ENCODE data around the gene BMP10.
"Not testable (repeated sequence)": the region's sequence is repeated elsewhere in the genome, so short reads cannot be mapped to it uniquely, and the experiment has no call there.

The BMP10 gene

DNA sequence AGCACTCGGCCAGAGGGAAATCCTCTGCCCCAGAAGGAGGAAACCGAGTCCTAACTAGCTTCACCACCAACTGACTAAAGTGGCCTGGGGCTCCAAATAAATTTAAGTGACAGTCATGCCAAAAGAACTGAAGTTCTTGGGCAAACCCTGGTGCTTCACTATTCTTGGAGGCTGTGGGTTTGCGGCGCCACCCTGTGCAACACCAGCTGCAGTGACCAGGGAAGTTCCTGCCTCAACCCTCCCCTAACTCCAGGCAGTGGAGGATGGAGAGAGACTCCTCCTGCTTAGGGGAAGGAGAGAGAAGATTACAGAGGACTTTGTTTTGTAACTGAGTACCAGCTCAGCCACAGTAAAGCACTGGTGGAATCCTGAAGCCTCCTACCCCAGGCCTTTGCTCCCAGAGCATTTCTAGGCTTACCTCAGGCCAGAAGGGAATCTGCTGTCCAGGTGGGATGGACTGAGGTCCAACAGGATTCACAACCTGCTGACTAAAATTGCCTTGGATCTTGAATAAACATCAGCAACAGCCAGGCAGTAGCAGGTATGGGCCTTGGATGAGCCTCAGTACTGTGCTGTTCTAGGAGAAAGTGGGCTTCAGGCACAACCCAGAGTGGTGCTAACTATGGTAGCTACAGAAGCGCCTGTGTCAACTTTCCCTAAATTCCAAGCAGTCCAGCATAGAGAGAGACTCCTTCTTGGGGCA is 29.4 kb upstream of the BMP10 start:
- no peak for DNase-seq (ENCODE audit: low read depth in 1 of 2, low spot score in 1 of 2)

DNA sequence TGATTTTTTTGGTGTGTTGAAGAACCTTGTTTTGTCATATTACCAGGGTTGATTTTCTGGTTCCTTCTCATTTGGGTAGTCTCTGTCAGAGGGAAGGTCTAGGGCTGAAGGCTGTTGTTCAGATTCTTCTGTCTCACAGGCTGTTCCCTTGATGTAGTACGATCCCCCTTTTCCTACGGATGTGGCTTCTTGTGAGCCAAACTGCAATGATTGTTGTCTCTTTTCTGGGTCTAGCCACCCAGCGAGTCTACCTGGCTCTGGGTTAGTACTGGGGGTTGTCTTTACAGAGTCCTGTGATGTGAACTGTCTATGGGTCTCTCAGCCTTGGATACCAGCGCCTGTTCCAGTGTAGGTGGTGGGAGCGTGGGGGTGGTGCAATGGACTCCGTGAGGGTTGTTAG is 24.8 kb upstream of the BMP10 start:
- DNase-seq (ENCODE audit: low read depth in 1 of 2, low spot score in 1 of 2): not testable (repeated sequence)

DNA sequence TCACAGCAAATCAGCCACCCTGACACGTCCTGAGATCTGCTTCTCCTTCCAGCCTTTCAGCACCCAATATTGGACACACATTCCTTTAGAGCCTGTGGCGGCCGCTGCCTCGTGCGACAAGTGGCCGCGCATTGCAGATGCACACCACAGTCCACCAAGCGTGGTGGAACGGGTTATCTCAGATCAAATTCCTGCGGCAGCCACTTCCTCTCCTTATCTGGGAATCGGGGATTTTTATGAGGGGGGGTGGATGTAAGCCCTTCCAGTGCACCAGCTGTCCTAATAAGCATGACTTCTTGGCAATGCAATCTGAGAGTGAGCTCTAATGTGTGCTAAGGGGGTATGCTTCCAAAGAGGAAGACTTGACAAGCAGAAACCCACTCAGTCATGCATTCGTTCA is 18.3 kb upstream of the BMP10 start:
- DNase-seq (ENCODE audit: low read depth in 1 of 2, low spot score in 1 of 2): no peak

DNA sequence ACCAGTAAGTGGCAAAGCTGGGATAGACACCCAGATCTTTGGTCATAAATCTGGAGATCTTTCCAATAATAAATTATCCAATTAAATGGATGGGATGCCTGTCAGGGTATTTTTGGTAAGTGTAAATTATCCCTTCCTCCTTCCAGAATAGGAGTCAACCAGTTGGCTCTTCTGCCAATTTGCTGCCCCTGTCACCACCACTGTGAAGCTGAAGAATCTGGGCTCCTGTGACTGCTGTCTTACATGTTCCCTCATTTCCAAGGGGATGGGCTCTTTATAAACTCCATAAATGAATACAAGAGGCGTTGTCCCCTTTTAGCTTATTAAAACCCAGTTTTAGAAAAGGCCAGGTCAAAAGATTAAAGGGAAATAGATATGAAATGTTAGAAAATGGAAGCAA is 17.8 kb upstream of the BMP10 start:
- DNase-seq (ENCODE audit: low read depth in 1 of 2, low spot score in 1 of 2): no peak

DNA sequence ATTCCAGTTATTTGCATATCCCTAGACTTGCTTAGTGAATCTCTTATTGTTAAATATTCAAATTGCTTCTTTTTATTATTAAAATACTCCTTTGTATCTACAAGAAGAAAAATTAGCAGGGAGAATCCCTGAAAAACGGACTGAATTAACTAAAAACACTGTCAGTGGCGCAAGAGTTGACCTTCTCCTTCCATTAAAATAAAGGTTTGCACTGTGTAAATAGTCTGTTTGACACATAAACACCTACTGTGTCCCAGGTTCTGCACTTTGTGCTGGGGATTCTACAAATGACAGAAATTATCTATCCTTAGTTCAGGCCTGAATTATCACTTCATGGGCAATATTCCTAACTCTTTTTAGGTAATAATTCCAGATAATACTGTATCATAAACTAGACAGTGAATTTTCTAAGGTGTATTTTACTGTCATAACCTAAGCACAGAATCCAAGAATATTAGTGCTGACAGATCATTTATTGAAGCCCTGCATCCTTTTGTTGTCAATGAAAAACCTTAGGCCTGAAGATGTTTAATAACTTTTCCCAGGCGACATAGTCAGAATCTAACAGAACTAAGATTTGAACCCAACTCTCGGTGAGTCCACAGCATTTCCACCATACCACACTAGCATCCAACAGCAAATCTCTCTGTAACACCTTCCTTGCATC is 17.0 kb upstream of the BMP10 start:
- no peak for DNase-seq (ENCODE audit: low read depth in 1 of 2, low spot score in 1 of 2)

DNA sequence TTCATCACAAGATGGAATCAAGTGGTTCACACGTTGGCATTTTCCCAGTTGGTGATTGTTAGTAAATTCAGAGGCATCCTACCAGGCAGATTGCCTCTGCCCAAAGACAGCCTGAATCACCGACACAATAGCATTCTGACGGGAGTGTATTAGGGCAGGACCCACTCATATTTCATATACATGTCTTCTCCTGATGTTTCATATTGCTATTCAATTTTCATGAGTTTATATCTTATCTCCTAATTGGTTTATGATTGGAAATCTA is 14.5 kb upstream of the BMP10 start:
- no peak for DNase-seq (ENCODE audit: low read depth in 1 of 2, low spot score in 1 of 2)

DNA sequence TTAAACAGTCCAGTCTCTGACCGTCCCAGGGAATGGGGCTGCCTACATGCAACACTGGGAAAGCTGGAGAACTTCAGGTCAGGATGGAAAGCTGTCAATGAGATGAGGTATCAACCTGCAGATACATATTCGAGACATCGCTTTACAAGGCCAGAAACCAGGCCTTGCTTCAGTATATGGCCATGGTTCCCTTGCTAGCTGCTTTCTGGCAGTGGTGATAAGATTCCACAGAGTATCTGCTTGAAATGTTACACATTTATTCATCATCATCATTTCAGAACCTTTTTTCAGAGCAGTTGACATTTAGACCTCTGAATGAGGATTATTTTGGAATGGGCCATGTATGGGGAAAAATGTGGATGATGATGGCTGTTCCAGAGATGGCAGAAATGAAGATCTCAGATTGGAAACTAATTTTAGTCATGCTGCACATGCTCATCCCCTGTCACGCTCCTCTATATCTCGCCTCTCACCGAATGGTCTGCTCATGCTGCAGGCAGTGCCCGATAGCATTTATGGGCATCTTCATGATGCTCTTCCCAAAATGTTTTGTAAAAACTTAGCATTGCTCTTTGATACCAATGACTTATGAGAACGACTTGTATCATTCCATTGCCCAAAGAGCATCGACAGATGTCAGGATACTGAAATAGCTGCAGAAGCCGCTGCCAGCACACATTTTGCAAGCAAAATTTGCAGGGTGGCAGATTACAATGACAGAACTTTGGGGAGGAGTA is 14.0 kb upstream of the BMP10 start:
- DNase-seq (ENCODE audit: low read depth in 1 of 2, low spot score in 1 of 2): no peak

DNA sequence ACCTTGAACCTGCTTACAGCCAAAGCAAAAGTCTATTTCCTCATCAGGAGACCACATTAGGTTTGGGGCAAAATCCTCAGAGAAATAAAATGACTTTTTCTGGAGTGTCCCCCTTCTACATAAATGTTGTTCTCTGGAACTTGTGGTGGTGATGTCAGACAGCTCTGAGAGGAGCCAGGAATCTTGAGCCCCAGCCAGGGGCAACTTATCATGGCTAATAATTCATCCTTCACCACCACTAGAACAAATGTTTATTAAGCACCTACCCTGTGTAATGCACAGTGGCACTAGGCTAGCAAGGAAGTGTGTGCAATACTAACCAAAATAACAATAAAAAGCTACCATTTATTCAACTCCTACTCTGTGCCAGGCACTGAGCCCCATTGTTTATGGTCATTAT is 9.0 kb upstream of the BMP10 start:
- DNase-seq (ENCODE audit: low read depth in 1 of 2, low spot score in 1 of 2): no peak

DNA sequence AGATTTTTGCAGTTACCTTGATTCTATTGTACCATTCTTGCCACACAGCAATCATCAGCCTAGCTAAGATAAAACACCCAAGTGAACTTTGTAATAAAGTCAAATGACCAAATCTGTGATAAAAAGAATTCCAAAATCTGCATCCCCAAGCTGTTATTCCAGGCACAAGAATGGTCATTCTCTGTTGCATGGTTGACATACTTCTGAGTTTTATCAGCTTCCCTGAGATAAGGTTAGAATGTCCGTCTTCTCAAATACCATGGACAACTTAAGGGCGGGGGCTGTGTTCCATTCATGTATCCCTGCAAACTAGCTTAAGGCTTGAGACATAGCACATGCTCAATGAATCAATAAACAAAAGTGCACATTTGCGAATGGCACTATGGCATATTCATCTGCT is 8.1 kb upstream of the BMP10 start:
- DNase-seq (ENCODE audit: low read depth in 1 of 2, low spot score in 1 of 2): no peak

DNA sequence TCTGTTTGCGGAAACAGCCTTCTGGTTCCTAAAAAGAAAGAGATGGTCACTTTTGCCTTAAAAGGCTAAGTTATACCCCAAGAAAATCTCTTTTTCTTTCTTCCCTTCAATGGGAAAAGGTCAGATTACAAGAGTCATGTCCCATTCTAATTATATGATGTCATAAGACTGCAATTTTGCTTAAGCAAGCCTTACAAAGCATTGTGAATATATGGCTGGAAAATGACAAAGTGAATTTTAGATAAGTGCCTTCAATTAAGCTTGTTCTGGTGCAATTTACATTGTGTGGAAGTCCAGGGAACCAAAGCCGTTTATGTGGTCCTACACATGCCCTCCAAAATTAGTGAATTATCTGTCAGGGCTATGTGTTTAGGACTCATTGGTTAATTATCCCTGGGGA is 7.6 kb upstream of the BMP10 start:
- DNase-seq (ENCODE audit: low read depth in 1 of 2, low spot score in 1 of 2): no peak

DNA sequence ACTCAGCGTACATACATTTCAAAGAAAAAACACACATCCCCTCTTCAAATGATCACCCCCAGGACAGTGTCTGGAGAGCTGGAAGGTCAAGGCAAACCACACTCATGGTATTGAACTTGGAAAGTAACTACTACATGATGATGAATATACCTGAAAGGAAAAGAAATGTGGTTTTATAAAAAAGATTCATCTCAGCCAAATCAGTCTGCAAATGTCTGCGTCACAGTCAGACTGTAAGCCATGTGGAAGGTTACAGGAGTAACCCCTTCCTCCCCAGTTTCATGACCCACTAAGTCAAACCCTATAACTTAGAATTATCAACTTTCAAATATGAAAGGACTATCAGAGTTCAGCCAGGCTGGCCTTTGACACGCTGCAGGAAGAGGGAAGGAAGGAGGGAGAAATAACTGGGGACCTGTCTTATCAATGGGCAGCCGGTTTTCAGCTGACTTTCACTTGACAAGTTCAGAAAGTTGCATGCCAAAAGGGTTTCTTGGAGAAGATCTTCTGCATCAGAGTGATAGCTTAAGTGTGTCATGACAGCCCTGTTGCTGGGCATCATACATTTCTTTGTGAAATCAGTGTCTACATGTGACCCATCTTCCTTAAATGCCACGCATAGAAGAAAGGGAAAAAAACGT is 7.0 kb upstream of the BMP10 start:
- no peak for DNase-seq (ENCODE audit: low read depth in 1 of 2, low spot score in 1 of 2)

DNA sequence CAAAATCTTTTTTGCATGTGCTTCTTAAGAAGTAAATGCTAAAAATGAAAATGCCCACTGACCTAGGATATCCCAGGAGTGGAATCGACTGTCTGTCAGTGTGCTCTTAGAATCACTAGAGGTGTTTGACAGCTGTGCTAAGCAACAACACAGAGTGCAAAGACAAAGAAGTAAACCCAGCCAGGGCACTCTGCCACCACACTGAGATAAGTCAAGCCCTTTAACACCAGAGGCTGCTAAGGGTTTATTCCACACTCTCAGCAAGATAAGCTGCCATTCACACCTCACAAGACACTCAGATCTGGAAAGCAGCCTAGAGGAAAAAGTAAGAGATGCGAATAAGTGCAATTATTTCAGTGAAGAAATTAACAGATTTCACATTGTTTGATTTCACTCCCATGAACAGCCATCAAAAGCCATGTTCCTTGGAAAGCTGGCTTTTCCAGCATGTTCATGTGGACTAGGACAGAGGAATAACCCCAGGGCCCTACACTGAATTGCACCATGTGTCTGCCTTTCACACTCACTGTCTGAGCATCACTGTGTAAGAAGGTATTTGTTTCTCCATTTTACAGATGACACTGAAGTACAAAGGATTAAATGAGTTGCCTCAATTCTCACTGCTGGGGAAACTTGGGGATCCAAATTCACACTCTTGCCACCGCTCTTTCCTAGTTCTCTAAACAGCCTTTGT is 6.0 kb upstream of the BMP10 start:
- no peak for DNase-seq (ENCODE audit: low read depth in 1 of 2, low spot score in 1 of 2)

DNA sequence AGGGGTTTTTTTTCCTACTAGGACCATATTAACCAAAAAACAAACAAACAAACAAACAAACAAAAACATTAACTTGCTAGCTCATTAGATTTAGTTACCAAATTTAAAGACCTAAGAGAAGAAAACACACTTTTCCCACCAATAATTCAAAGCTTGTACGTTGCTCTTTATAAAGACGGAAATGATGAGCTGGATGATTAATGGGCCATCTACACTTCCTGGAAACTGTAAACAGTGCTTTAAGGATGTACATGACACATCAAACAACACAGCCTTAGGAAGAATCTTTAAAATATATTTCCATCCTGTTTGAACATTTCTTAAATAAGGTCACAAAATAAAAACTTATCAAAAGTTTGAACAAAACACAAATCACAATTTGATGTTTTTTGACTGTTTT is 982 bp downstream of the BMP10 start:
- DNase-seq (ENCODE audit: low read depth in 1 of 2, low spot score in 1 of 2): no peak

DNA sequence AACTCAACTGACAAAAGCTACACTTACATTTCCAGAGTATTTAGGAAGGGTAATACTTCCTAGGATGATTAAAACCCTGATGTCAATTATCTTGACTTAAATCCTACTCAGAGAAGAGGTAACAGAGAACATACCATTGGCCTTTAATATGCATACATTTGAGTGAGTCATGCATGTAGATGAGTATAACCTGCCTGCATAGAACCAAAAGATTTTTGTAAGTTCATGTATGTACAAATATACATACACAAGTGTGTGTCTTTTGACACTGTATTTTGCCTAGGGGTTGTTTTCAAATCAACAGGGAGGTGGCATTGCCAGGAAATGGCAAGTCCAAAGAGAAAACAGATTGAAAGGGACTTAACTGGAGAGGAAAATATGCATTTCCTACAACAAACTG is 6.1 kb downstream of the BMP10 start:
- no peak for DNase-seq (ENCODE audit: low read depth in 1 of 2, low spot score in 1 of 2)

DNA sequence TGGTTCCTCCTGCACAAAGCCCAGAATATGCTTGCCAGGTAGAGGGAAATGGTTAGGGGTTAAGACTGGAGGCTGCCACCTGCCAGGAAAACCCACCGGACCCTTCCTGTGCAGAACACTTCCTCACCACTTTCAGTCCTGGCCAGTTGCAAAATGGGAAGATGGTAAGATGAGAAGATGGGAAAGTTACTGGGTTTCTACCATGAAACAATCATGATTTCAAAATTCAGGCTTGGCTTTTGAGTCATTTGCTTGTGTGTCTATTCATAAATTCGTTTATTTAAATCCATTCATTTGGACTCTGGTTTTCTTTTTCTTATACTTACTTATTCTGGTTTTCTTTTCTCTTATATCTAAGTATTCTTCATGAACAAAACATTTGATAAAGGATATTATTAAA is 7.2 kb downstream of the BMP10 start:
- DNase-seq (ENCODE audit: low read depth in 1 of 2, low spot score in 1 of 2): no peak

DNA sequence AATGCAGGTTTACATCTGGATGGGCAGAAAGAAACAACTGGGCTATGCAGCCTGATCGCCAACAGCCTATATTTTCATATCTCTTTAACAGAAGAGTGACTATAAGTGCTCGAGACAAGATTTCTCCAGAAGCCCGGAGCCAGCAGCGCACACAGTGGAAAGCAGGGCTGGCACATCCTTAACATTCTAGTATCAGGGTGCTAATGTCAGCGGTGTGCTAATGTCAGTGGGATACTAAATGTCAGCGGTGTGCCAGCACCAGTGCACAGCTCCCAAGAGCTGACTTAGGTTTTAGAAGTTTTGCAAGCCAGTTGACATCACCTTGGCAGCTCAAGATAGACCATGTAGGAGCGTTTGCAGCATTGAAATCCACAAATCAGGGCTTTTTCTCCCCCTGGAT is 8.3 kb downstream of the BMP10 start:
- no peak for DNase-seq (ENCODE audit: low read depth in 1 of 2, low spot score in 1 of 2)

DNA sequence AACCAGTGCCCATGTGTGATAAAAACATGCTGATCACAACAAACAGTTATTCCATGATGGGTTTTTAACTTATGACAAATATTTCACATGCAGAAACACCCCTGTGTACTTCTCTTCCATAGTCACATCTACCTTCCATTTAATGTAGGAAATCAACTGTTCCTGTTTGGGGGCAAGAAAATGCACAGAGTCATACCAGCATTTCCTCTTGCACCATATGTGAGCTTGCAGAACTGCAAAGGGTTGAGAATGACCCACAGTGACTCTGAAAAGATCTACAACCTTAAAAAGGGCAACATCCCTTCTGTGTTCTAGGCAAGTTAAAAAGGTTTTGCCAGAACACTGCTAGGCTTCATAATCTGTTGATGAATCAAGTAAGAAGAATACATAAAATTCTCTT is 9.9 kb downstream of the BMP10 start:
- no peak for DNase-seq (ENCODE audit: low read depth in 1 of 2, low spot score in 1 of 2)

DNA sequence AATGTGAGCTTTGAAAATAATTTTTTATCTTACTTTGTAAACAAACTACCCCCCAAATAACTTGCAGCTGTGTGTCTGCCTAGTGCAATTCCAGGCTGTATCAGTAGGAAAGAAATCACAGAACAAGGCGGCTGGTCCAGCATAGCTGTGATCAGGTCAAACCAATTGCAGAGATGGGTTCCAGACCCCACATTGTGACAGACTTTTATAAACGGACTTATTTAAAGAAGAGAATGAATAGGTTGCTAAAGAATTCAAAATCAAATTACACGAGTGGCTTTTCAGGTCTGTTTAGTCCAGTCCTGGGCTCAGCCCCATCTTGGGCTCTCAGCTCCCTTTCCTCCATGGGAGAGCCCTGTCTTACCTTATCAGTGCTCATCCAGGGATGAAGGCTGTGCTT is 11.1 kb downstream of the BMP10 start:
- no peak for DNase-seq (ENCODE audit: low read depth in 1 of 2, low spot score in 1 of 2)

DNA sequence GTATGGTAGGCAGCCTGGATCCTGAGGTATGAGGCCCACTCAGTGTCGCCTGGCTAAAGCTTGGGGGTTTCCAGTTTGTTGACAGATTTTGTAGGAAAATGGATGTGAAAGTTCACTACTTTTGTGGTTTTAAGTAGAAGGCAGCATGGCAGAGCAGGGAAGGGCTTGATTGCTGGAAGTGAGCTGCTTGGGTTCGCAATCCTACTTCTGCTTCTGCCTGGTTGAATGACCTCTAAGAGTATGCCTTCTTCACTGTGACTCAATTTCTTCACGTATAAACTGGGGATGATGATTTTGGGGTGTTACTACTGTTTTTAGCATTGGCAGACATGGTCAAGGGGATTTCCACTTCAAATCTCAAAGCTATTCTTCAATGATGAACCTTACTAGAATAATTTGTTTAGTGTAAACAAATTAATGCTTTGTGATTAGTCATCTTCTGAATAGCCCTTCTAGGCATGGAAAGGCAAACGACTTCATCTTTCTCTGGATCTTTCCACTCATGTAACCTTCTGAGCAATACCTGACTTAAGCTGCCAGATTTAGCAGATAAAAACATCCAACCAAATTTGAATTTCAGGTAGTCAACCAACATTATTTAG is 13.2 kb downstream of the BMP10 start:
- no peak for DNase-seq (ENCODE audit: low read depth in 1 of 2, low spot score in 1 of 2)

DNA sequence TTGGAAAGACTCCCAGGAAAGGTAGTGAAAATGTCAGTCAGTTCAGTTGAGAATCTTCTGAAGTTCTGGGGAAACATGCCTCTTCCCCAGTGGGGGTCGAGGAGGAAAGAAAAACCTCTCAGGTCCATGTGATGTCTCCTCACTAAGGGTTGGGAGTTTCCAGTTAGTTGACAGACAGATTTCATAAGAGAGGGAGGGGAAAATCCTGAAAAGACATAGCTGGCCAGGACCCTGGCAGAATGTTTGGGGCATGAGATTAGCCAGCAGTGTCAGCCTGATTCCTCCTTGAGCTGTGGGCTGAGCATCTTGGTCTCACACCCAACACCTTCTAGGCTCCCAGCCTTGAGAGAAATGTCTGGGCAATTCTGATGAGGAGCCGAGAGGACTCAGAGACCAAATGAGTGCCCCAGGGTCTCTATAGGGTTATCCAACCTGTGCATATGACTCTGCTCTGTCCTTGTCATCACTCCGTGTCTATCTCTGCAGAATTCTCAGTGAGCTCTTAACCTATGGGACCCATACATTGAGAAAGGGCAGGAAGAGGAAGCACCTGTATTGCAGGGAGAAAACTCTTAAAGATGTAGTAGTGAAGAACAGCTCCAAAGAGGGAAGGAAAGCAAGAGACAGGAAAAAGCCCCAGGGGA is 13.9 kb downstream of the BMP10 start:
- DNase-seq (ENCODE audit: low read depth in 1 of 2, low spot score in 1 of 2): no peak

DNA sequence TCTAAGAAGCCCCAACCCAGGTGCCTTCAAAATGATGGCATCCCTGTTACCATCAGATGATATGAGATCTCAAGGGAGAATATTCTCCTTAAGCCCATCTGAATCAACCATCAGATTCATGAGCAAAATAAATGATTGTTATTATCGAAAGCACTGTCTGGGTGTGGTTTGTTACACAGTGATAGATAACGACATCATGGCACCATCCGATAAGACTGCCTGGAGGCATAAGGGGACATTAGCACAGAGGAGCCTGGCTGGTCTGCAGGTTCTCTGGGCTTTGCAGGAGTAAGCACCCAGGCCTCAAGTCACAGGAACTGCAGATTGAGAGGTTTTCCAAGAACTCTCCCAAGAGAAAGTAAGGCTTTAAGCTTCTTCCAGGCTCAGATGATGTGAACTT is 15.6 kb downstream of the BMP10 start:
- no peak for DNase-seq (ENCODE audit: low read depth in 1 of 2, low spot score in 1 of 2)
